OCI-LY3 (cell line): ENCODE results near the gene CCDC126.

ENCODE experiments used
- CTCF ChIP-seq: fragments of 200-600, 300-600 bp; sonication (generic); IDR thresholded peaks from 2 replicates; pipeline ENCODE4 v1.5.1; 2014; ENCODE audit warnings: antibody characterized with exemption, low read length, low read depth
- EZH2phosphoT487 ChIP-seq: fragments of 200-600 bp; shearing (Covaris generic); IDR thresholded peaks from 2 replicates; pipeline ENCODE4 v1.6.1; 2018; ENCODE audit warnings: antibody characterized with exemption, mixed run types, low read depth

GRCh38 chr7:23570592-23571200, 26.5 kb upstream of the CCDC126 start:
- peak; percentile 89 for TF ChIP-seq CTCF
- no peak for TF ChIP-seq EZH2phosphoT487
